Vagina (tissue), 2 donors: ENCODE data around the gene EYS.

ENCODE experiments used
- CTCF ChIP-seq, 3 experiments: fragments of 450-650 bp in 2 of 3; fragments of 200-600 bp in 1 of 3; sonication (generic) in 1 of 3; IDR thresholded peaks; one replicate each; pipeline ENCODE4 v1.5.1; 2017 to 2019; ENCODE audit warnings: antibody characterized with exemption in 3 of 3, mild to moderate bottlenecking in 2 of 3, moderate library complexity in 2 of 3
- POLR2A ChIP-seq, 2 donors: fragments of 450-650 bp; IDR thresholded peaks; one replicate each; pipeline ENCODE4 v1.6.1; 2017; ENCODE audit warnings: antibody characterized with exemption in 2 of 2, mild to moderate bottlenecking in 2 of 2, moderate library complexity in 2 of 2

GRCh38 chr6:64644024-64644423 is 1063.0 kb downstream of the EYS start:
- TF ChIP-seq CTCF (IDR thresholded peaks at IDR 0.05): no peak
- no peak for TF ChIP-seq POLR2A (IDR thresholded peaks at IDR 0.05)
